Measurements from ENCODE around the gene DOCK1.

DNA sequence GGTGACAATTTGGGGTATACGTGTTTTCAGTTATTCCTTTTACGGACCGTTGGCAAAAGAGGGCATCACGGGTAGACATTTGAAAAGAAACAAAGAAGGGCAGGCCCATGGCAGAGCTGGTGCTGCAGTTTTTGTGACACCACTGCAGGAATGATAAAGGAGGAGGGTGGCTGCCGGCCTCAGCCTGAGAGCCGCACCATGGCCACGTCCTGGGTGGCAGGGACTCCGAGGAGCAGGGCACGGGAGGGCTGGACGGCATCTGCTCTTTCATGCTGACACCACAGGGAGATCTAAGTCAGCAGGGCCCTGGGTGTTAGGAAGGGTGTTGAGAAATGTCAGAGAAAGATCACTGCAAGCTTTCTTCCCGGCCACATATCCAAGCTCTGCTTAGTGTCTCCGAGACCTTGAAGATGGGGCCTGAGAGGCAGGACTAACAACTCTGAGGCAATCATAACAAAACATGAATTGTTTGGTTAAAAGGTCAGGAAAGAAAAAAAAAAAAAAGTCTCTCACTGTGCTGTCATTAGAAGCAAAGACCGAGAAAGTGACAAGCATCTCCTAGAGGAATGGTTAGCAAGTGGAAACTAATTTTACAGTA is 254.5 kb downstream of the DOCK1 start:
- TF ChIP-seq, protein P1, sequence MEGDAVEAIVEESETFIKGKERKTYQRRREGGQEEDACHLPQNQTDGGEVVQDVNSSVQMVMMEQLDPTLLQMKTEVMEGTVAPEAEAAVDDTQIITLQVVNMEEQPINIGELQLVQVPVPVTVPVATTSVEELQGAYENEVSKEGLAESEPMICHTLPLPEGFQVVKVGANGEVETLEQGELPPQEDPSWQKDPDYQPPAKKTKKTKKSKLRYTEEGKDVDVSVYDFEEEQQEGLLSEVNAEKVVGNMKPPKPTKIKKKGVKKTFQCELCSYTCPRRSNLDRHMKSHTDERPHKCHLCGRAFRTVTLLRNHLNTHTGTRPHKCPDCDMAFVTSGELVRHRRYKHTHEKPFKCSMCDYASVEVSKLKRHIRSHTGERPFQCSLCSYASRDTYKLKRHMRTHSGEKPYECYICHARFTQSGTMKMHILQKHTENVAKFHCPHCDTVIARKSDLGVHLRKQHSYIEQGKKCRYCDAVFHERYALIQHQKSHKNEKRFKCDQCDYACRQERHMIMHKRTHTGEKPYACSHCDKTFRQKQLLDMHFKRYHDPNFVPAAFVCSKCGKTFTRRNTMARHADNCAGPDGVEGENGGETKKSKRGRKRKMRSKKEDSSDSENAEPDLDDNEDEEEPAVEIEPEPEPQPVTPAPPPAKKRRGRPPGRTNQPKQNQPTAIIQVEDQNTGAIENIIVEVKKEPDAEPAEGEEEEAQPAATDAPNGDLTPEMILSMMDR (IDR thresholded peaks at IDR 0.05): no peak
- TF ChIP-seq EP300 (IDR thresholded peaks at IDR 0.05) (no peak), POLR2A (IDR thresholded peaks at IDR 0.05) (no peak)
